Skeletal muscle satellite cell (primary cell): ENCODE measurements around the gene GRID2.

Experiments used
- H3K27me3 ChIP-seq: 2 replicates; pipeline ENCODE4 v1.7.0; 2013; ENCODE audit warnings: low read length; ENCODE audit not compliant: control insufficient read depth, insufficient read depth
- H3K36me3 ChIP-seq: 2 replicates; pipeline ENCODE4 v1.7.0; 2013; ENCODE audit warnings: mild to moderate bottlenecking, control low read depth, low read length; ENCODE audit not compliant: insufficient read depth
- H3K4me1 ChIP-seq: 2 replicates; pipeline ENCODE4 v1.7.0; 2013; ENCODE audit warnings: low read length; ENCODE audit not compliant: control insufficient read depth, insufficient read depth
- H3K4me2 ChIP-seq: 2 replicates; pipeline ENCODE4 v1.7.0; 2013; ENCODE audit warnings: mild to moderate bottlenecking, low read length
- H3K4me3 ChIP-seq: 2 replicates; pipeline ENCODE4 v1.7.0; 2013; ENCODE audit warnings: low read length
- H3K9ac ChIP-seq: 2 replicates; pipeline ENCODE4 v1.7.0; 2013; ENCODE audit warnings: mild to moderate bottlenecking, low read depth, low read length, moderate library complexity
- H3K9me3 ChIP-seq: replicated peaks from 2 replicates; pipeline ENCODE4 v1.7.0; 2013; ENCODE audit warnings: mild to moderate bottlenecking, control low read depth, low read length

The GRID2 gene

DNA sequence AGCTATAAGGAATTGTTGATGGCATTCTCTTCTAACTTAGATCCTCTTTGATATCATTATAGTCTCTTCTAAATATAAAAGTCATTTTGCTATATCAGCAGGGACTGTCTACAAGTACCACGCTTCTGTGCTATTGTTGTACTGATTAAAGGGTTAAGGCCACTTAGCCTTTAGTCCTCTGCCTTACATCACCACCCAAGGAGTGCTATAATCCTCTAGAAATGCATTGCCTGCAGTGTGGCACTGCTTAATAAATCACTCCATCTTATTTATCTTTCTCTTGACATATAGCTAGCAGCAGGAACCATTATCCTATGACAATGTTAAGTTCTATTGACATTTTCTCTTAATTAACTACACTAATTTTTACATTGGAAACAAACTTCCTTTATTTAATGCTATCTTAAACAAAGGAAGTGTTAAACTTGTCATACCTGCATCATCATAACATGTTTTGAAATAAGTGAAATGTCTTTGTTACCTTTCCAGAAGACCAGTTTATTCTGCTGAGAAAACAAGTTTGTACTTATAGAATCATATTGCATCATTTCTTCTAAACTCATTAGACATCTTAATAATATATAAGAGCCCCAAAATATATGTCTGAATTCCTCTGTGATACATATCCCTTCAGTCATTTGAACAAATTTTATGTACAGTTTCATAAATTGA is 1163.9 kb downstream of the GRID2 start:
- Histone ChIP-seq H3K4me3 (no peak overlapping the region), H3K27me3 (no peaks in the 10 kb centered on the region), H3K9me3 (no peaks in the 10 kb centered on the region), H3K9ac (no peak overlapping the region), H3K4me1 (no peaks in the 10 kb centered on the region), H3K36me3 (no peaks in the 10 kb centered on the region), H3K4me2 (no peak overlapping the region)

DNA sequence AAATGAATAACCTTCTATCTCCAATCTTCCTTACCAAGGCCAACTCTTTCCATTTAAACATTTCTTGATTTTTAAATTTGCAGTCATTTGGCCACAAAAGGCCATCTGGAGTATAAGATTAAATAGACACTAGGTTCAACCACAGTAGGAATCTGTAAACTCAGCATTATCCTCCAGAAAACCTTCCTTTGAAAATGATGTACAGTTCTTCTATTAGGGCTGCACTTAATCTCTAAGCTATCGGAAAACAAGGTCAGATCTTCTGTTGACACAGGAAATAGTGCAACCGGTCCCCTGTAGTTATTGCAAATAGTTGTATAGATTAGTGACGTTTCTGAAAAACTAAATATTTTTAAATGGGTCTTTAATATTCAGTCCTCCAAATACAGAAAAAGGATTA is 1165.8 kb downstream of the GRID2 start:
- Histone ChIP-seq H3K4me1 (no peaks in the 10 kb centered on the region), H3K27me3 (no peaks in the 10 kb centered on the region), H3K36me3 (no peaks in the 10 kb centered on the region)

DNA sequence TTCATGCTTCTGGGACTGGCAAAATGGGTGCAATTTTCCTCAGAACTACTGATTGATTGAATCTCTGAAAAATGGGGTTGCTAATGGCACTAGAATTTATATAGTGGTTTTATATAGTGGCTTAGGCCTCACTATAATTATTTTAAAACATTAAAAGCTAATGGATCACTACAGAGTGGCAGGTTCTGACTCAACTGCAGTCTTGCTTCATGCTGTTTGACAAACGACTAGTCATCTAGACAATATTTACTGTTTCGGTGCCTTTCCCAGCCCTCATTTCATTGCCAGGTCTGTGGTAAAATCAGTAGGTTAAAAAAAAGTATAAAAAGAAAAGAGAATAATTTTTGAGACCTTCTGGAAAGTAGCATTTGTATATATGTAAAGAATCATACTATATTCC is 1172.0 kb downstream of the GRID2 start:
- no peak overlapping the region for H3K9ac ChIP-seq
- H3K9me3 ChIP-seq, result no peaks in the 10 kb centered on the region
- no peak overlapping the region for H3K4me2 ChIP-seq
- no peak overlapping the region for H3K4me3 ChIP-seq
- H3K4me1 ChIP-seq, result no peaks in the 10 kb centered on the region
- no peaks in the 10 kb centered on the region for H3K36me3 ChIP-seq
- H3K27me3 ChIP-seq, result no peaks in the 10 kb centered on the region

More for the DNA sequence above, 1165.8 kb downstream of the GRID2 start:
- no peaks in the 10 kb centered on the region for H3K9me3 ChIP-seq
- no peak overlapping the region for H3K9ac ChIP-seq
- no peak overlapping the region for H3K4me2 ChIP-seq
- H3K4me3 ChIP-seq, result no peak overlapping the region

DNA sequence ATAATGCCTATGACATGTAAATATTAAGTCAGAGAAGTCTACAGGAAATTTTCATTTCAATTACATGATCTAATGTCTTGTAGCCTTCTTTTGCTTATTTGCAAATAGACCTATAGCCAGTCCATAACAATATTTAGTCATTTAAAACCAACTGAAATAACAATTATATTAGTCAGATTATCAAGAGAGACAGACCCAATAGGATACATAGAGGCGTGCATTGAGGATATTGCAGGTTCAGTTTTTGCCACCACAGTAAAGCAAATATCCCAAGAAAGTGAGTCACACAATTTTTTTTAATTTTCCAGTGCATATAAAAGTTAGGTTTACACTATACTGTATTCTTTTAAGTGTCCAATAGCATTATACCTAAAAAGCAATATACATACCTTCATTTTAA is 1175.0 kb downstream of the GRID2 start:
- Histone ChIP-seq H3K27me3 (no peaks in the 10 kb centered on the region), H3K9ac (no peak overlapping the region), H3K9me3 (no peaks in the 10 kb centered on the region), H3K4me2 (no peak overlapping the region), H3K4me1 (no peaks in the 10 kb centered on the region), H3K4me3 (no peak overlapping the region), H3K36me3 (no peaks in the 10 kb centered on the region)

DNA sequence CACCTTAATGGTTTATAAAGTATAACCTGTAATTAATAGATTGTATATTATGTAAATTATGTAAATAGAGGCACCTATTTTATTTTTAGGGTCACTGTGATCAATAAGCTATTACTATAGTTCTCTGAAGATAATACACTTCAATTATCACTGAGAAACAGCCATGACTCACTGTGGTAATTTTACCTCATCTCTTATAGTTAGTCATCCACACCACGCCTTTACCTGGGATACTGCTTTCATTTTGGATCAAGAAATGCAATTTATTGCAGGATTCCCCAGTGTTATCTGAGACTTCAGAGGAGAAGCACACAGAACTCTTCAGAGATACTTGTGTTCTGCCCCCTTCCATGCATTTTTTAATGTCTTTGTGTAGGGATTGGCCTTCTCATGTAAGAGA is 1176.7 kb downstream of the GRID2 start:
- H3K36me3 ChIP-seq, result no peaks in the 10 kb centered on the region
- no peaks in the 10 kb centered on the region for H3K27me3 ChIP-seq
- H3K9ac ChIP-seq, result no peak overlapping the region
- no peak overlapping the region for H3K4me2 ChIP-seq
- no peak overlapping the region for H3K4me3 ChIP-seq
- H3K9me3 ChIP-seq, result no peaks in the 10 kb centered on the region
- H3K4me1 ChIP-seq, result no peaks in the 10 kb centered on the region

DNA sequence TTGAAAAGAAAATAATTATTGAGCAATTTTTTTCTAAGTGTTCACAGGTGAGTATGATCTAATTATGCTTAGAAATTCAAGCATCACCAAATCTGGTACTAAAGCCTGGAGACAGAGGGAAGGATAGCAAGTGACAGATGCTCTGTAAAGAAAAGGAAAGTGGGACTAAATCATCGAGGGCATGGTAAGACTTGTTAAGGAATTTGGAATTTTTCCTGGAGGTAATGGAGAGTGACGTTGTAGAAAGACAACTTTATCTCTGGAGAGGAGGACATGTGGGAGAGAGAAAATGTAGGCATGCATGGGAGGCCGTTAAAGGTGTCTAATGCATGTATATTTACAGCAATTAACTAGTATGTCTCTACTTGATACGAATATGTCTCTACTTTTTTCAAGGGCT is 1191.6 kb downstream of the GRID2 start:
- Histone ChIP-seq H3K36me3 (no peaks in the 10 kb centered on the region), H3K9me3 (no peaks in the 10 kb centered on the region), H3K9ac (no peak overlapping the region), H3K4me1 (no peaks in the 10 kb centered on the region), H3K4me2 (no peak overlapping the region), H3K27me3 (no peaks in the 10 kb centered on the region), H3K4me3 (no peak overlapping the region)

DNA sequence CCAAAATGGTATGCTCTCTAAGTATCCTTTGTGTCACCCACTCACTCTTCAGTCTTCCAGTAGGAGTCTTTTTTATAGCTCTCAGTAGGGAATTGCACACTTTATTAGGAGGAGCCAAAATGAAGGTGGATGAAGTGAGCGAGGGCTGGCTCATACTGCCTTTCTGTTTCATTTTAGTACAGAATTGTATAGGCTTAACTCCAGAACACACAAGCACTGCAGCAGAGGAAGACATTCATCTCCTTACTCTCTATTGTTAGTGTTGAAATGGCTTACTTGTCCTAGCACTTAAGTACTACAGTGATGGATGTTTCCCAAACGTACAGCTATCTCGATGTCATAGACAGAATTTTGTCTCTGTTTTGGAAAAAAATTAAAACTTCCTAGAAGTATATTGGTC is 1197.5 kb downstream of the GRID2 start:
- no peak overlapping the region for H3K4me2 ChIP-seq
- no peaks in the 10 kb centered on the region for H3K27me3 ChIP-seq
- H3K4me1 ChIP-seq, result no peaks in the 10 kb centered on the region
- H3K9me3 ChIP-seq, result no peaks in the 10 kb centered on the region
- H3K36me3 ChIP-seq, result no peaks in the 10 kb centered on the region
- H3K4me3 ChIP-seq, result no peak overlapping the region
- no peak overlapping the region for H3K9ac ChIP-seq

DNA sequence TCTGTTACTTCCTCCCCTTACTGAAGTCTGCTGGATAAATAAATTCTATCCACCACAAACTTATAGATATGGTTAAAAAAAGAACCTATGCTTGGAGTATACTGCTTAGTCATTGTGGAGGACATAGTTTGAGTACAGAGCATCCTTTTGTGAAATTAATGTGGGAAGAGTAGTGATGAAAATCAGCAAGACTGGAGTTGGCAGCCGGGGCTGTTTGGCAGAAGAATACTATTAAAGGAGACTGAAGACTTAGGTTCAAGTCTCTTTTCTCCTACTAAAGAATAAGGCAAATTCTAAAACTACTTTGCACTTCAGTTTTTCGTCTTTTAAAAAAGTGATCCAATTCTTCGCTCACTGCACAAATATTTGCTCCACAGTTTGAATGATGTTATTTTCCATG is 1198.2 kb downstream of the GRID2 start:
- H3K4me2 ChIP-seq, result no peak overlapping the region
- no peak overlapping the region for H3K4me3 ChIP-seq
- no peaks in the 10 kb centered on the region for H3K36me3 ChIP-seq
- no peak overlapping the region for H3K9ac ChIP-seq
- H3K4me1 ChIP-seq, result no peaks in the 10 kb centered on the region
- no peaks in the 10 kb centered on the region for H3K27me3 ChIP-seq
- no peaks in the 10 kb centered on the region for H3K9me3 ChIP-seq

DNA sequence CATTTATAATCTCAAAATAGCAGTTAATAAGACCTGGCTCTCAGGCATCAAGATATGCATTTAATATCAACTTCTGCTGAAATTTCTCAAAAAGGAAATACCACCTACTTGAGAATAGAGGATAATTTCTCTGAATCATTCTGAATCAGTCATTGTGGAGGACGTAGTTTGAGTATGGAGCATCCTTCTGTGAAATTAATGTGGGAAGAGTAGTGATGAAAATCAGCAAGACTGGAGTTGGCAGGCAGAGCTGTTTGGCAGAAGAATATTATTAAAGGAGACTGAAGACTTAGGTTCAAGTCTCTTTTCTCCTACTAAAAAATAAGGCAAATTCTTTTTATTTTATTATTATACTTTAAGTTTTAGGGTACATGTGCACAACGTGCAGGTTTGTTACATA is 1199.2 kb downstream of the GRID2 start:
- H3K36me3 ChIP-seq, result no peaks in the 10 kb centered on the region
- H3K4me2 ChIP-seq, result no peak overlapping the region
- no peak overlapping the region for H3K4me3 ChIP-seq
- H3K9me3 ChIP-seq, result no peaks in the 10 kb centered on the region
- H3K27me3 ChIP-seq, result no peaks in the 10 kb centered on the region
- no peaks in the 10 kb centered on the region for H3K4me1 ChIP-seq
- H3K9ac ChIP-seq, result no peak overlapping the region

DNA sequence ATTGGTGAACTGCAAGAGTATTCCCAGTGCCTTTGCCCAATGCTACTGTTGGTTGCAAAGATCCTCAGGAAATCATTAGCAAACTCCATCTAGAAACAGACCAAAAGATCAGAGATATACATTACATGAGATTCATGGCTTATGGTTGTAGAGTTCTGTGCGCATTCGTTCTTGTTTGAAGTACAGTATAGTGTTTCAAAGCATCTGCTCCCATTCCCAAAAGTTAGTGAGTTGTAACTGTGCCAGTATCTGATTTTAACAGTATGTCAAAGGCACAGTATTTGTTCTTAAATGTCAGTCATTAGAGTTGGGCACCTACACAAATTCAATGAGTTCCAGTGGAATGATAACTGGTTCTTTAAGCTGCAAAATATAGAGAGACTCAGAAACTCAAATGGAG is 1210.1 kb downstream of the GRID2 start:
- H3K27me3 ChIP-seq, result no peaks in the 10 kb centered on the region
- H3K9me3 ChIP-seq, result peaks cover 4% of the 10 kb centered on the region
- no peak overlapping the region for H3K4me3 ChIP-seq
- H3K36me3 ChIP-seq, result no peaks in the 10 kb centered on the region
- H3K4me1 ChIP-seq, result no peaks in the 10 kb centered on the region
- no peak overlapping the region for H3K4me2 ChIP-seq
- H3K9ac ChIP-seq, result no peak overlapping the region

DNA sequence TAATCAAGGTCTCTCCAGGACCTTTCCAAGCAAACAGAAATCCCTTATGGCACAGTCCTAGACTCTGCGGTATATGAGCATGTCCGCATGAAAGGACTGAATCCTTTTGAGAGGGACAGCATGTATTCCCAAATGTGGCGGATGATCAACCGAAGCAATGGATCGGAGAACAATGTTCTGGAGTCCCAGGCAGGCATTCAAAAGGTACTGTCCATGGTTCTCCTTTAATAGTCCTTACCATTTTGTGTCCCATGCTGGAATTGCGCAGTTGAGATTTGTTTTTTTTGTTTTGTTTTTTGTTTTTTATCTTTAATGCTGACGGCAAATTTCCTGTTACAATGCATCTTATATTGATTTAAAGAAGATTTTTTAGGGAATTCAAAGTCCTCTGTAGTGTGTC is 1211.4 kb downstream of the GRID2 start:
- H3K4me2 ChIP-seq, result no peak overlapping the region
- no peak overlapping the region for H3K4me3 ChIP-seq
- H3K4me1 ChIP-seq, result no peaks in the 10 kb centered on the region
- H3K36me3 ChIP-seq, result no peaks in the 10 kb centered on the region
- H3K9me3 ChIP-seq, result no peaks in the 10 kb centered on the region
- no peaks in the 10 kb centered on the region for H3K27me3 ChIP-seq
- H3K9ac ChIP-seq, result no peak overlapping the region

DNA sequence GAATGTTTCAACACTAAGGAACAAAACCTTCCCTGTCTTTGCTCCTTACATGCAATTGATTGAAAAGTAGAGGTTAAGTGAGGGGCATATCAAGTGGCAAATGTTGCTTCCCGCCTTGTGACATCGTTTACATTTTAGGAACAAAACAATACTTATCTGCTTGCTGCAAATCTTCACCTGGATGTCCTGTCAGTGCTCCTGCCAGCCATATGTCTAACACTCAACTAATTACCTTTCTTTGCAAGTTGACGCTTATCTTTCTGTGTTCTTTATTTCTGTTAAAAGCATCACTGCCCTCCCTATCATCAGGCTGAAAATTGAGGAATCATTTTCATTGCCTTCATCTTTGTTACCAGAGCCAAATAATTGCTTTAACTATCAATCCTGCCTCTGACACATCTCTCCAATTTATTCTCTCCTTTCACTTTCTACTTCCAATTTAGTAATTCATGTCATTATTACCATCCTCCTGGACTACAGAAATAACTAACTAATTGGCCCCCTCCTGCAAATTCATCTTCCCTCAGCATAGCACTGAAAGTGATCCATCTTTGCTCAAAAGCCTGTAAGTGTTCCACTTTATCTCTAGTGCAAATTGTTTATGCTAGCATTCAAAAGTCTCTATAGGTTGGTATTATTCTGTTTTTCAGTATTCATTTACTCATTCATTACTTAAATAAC is 1226.1 kb downstream of the GRID2 start:
- Histone ChIP-seq H3K4me3 (no peak overlapping the region), H3K9ac (no peak overlapping the region), H3K27me3 (no peaks in the 10 kb centered on the region)

More for the DNA sequence above, 1226.1 kb downstream of the GRID2 start:
- Histone ChIP-seq H3K4me2 (no peak overlapping the region), H3K36me3 (no peaks in the 10 kb centered on the region), H3K9me3 (no peaks in the 10 kb centered on the region), H3K4me1 (no peaks in the 10 kb centered on the region)
